A673 (cell line): ENCODE data around the gene NEIL1.
"Not testable (repeated sequence)": the region's sequence is repeated elsewhere in the genome, so short reads cannot be mapped to it uniquely, and the experiment has no call there.

Experiments used
- EZH2 ChIP-seq: fragments of 200-600 bp; sonication (generic); IDR thresholded peaks from 2 replicates; pipeline ENCODE4 v1.6.1; 2017; ENCODE audit warnings: borderline replicate concordance, low read depth, mild to moderate bottlenecking, mixed read lengths, antibody characterized with exemption, low read length; ENCODE audit not compliant: poor library complexity, severe bottlenecking
- TF ChIP-seq, protein P1 (sequence below): fragments of 300-800, 200-600 bp; sonication (generic); conservative IDR thresholded peaks from 2 replicates; pipeline ENCODE4 v1.5.1; 2017; ENCODE audit warnings: low read depth, mild to moderate bottlenecking, antibody characterized with exemption, low read length, moderate library complexity, mixed read lengths

DNA sequence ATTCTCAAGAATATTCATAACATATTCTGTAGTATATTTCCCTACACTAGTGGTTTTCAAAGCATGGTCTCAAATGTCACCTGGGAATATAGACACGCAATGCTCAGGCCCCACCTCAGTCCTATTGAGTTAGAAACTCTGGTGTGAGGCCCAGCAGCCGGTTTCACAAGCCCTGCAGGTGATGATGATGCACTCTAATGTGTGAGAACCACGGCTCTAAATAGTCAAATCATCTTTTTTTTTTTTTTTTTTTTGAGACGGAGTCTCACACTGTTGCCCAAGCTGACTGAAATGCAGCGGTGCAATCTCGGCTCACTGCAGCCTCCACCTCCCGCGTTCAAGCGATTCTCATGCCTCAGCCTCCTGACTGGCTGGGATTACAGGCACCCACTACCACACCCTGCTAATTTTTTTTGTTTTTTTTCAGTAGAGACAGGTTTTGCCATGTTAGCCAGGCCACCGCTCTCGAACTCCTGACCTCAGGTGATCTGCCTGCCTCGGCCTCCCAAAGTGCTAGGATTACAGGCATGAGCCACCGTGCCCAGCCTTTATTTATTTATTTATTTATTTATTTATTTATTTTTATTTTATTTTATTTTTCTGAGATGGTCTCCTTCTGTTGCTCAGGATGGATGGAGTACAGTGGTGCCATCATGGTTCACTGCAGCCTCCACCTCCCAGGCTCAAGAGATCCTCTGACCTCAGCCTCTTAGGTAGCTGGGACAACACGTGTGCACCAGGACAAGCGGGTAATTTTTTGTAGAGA lies 13.0 kb upstream of the NEIL1 start:
- TF ChIP-seq, protein P1, sequence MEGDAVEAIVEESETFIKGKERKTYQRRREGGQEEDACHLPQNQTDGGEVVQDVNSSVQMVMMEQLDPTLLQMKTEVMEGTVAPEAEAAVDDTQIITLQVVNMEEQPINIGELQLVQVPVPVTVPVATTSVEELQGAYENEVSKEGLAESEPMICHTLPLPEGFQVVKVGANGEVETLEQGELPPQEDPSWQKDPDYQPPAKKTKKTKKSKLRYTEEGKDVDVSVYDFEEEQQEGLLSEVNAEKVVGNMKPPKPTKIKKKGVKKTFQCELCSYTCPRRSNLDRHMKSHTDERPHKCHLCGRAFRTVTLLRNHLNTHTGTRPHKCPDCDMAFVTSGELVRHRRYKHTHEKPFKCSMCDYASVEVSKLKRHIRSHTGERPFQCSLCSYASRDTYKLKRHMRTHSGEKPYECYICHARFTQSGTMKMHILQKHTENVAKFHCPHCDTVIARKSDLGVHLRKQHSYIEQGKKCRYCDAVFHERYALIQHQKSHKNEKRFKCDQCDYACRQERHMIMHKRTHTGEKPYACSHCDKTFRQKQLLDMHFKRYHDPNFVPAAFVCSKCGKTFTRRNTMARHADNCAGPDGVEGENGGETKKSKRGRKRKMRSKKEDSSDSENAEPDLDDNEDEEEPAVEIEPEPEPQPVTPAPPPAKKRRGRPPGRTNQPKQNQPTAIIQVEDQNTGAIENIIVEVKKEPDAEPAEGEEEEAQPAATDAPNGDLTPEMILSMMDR: not testable (repeated sequence)
- TF ChIP-seq EZH2: not testable (repeated sequence)
